GM19023 (cell line): ENCODE results near the gene TTC21A.
A peak's percentile ranks its signal among the peaks of the same experiment; 100 is the strongest.

Experiments
- ATAC-seq: cut with Tn5 transposase; IDR thresholded peaks from one replicate; pipeline ENCODE4 v1.9.1; 2021; ENCODE audit warnings: mild to moderate bottlenecking, moderate library complexity; ENCODE audit not compliant: unreplicated experiment

Gene TTC21A

DNA sequence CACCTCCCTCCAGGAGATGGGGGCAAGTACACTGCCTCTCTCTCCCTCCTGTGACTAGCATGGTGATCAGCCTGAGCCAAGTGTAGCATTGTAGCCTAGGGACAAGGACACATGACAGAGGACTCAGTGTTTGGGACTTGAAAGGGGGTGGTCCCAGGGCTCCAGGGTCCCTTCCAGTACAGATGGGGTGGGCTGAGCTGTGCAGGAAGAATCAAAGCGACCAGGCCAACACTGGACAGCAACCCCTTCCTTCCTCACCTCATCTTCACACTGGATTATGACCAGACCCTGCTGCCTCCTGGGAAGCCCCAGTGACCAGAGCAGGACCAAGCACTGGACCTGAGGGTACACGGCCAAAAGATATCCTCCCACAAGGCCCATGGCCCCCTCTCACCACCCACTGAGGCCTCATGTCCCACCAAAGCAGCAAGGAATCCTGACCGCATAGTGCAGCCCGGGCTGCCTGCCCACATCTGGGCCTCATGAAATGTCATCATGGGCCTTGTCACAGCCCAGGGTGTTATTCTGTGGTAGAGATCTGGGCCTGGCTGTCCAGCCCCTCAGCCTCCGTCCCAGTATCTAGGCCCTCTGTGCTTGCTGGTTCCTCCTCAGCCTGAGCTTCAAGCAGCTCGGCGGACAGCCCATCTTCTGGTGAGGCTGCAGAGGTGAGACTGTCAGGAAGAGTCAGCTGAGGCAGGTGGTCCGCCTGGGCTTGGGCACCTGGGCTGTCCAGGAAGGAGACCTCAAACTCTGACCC lies 9.6 kb upstream of the TTC21A start:
- no peak for ATAC-seq

DNA sequence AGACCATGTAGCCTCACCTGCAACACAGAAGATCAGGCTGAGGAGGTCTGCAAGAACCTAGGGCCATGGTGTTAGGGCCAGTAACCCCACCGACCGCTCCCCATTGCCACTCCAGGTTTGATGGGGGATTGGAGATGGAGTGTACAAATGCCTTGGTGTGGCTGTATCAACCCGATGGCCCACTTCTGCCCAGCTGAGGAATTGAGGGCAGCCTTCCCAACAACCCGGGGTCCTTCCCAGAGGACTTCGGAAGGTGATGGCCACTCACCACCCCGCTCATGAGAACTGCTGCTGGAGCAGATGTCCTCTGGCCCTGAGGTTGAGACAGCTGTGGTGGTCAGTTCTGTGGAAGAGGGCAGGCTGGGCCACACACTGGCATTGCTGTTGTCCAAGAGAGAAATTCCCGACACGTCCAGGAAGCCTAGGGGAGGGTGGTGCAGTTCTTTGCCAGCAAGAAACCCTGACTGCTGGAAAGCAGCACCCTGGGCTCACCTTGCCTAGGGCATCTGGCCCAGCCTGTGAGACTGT lies 8.9 kb upstream of the TTC21A start:
- ATAC-seq, result no peak

DNA sequence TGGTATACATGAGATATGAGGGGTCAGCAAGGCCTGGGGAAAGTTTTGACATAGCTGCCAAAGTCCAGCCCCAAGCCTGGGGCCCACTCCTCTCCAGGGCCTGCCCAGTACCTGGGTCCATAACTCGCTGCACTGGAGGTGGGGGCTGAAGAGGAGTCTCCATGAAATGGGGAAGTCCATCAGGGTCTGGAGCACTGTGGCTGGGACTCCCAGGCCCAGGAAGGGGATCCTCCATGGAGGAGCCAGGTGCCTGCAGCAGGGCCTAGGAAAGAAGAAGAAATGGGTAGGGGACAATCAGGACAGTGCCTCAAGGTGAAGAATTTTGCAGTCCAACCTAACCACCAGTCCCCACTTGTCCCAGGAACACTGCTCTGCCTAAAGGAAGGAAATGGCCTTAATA lies 8.2 kb upstream of the TTC21A start:
- ATAC-seq, result no peak

DNA sequence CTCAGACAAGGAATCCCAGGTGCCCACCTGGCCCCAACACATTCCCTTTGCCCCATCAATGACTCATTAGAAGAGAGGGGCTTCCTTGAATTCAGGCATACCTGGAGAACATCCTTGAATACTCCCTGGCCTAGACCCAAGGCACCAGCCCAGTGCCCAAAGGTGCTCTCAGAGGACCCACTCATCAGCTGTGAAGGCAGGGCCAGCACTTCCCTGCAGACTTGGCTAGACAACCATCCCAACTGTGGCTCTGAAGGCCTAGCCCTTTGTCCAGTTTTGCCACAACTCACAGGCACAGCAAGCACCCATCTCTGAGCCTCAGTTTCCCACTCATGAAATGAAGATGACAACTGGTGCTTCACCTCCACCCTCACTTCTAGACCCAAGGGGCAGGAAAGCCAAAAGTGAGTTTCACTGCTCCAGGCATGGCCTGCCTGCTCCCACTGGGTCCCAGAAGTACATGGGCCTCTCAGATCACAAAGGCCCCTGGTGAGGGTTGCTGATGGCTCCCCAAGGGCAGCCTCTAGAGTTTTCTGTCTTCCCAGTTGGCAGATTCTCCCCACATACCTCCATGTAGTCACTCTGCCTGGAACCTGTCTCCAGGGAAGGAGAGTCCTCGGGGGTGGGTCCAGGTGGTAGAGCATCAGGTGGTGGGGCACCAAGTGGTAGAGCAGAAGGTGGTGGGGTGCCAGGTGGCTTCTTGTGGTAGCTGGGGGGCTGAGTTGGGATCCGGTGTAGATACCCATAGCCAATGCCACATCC lies 7.6 kb upstream of the TTC21A start:
- no peak for ATAC-seq

DNA sequence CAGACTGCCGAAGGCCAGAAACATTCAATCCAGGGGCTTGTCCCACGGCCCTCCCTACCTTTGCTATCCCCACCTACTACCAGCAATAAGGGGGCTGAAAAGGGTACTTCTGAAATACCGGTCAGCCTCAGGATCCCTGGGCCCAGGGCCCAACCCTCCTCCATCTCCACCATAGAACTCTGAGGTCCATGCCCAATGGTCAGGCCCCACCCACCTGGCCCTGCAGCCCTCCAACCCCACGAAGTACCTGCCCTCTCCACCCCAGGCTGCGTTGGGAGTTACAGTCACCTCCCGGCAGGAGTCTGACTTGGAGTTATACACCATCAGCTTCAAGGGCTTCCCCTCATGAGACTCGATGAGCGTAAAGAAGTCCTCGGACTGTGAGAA lies 7.0 kb upstream of the TTC21A start:
- ATAC-seq, result no peak

DNA sequence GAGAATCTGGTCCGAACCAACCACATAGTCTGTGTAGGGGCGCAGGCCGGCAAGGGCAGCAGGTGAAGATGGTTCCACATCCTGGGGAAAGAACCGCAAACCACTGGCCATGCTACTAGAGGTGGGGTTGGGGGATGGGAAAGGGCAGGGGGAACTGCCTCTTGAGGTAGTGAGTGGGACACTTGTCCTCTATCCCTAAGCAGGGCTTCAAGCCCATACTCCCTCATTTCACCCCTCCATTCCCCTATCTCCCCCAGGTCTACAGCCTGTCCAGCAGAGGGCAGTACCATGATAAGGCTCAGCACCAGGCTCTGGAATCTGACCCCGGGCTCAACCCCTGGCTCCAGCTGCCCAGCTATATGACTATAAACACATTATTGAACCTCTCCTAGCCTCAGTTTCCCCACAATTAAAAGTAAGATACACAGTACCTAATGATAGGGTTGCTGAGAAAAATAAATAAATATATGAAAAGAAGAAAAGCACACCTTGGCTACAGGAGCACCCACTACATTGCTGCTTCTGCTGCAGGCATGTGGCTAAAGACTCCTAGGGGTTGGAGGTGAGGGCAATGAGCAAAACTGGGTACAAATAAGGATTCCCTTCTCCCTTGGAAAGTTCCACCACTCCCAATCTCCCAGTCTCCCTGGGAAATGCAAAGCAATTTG lies 6.3 kb upstream of the TTC21A start:
- ATAC-seq, result peak; percentile 51

DNA sequence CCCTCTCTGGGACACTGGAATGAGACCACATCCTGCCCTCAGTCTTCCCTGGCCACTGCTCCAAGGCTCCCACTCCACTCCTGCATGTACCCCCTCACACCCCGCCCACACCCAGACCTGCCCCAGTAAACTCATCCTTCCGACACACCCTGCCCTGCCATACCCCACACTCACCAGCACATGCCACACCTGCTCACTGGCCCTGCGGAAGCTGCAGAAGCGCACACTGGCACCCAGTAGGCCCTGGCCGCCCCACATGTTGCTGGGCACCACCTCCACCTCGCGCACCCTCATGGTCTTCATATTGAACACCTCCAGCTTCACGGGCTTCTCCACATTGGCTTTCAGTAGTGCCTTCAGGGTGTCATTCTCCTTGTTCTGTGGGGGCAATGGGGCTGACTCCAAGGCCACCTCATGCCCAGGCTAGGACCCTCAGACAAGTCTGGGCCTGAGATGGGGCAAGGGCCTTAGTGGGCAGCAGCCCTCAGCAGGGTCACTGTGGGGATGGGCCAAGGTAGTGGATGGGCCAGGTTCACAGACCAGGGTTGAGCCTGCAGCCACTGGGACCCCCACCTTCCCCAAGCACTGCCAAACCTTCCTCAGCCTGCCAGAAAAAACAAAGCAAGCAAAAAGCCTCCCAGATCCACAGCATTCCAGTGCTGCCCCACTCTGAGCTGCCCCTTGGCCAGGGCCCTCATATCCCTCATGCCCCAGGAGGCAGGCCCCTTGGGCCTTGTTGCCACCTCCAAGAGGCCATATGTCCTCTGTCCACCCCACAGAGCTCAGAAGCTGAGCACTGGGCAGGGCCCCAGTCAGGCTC lies 4.8 kb upstream of the TTC21A start:
- no peak for ATAC-seq

DNA sequence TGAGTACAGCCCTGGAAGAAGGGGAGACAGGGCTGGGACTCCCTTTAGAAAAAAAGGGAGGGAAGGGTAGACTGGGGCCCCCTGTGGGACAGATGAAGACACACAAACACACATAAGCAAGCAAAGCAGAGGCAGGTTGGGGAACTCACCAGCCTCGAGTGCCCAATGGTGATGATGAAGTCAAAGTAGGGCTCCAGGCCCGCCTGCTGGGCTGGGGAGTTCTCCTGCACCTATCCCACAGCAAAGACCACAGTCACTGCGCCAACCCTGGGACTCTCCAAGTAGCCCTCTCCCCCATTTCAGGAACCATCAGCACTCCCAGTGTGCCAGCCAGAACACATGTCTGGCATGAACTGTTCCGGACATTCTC lies 4.2 kb upstream of the TTC21A start:
- no peak for ATAC-seq

DNA sequence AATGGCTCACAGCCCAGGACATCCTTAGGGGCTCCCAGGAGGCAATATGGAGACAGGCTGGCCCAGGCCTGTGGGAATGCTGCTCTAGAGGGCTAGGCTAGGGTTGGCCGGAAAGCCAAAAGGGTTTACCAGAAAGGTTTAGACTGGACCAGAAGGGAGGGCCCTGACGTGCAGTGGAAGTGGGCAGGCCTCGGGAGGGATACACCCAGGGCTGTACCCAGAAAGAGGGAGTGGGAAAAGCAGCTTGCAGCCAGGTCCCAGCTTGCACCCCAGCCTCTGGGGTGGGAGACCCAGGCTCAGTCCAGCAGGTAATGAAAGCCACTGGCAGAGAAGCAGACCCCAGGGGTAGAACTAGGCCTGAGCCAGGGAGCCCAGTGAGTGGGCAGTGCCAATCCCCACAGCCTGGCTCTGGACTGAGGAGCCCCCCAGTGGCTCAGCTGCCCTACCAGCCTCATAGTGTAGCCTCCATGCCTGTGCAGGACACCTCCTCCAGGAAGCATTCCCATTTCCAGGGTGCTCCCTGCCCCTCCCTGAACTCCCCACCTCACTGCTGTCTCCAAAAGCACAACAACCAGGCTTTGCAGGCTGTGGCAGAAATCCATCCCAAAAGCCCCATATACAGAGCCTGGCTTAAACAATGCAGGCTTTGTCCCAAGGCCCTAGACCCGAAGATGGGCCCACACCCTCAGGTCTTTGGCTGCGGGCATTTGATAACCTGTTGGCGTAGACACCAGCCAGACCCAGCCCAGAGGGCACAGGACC lies 3.5 kb upstream of the TTC21A start:
- no peak for ATAC-seq

DNA sequence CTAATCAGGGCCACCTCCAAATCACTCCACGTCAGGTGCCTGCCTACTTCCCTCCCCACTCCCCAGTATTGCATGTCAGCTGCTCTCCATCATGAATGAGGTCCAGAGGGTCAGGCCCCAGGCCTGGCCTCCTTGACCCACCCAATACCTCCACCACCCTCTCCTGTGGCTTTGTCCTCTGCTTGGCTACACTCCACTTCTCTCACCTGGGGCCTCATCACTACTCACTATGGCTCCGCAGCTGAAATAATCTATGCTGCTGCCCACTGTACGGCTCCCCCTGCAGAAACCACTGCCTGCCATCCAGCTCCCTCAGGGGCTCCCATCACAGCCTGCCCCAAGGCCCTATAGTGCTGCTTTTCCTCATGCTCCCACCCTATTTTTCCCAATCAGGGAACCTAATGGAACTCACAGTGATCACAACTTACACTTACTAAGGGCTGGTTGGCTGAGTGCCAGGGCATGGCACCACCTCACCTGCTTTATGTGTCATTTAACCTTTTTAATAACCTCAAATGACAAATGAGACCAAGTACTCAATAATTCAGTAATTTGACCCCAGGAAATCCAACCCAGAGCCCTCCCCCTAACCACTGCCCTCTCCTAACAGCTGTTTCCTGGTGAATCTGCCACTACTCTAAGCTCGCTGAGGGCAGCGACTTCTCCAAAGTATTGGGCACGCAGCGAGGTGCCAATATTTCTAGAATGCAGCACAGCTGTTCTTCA lies 2.4 kb upstream of the TTC21A start:
- ATAC-seq, result no peak

DNA sequence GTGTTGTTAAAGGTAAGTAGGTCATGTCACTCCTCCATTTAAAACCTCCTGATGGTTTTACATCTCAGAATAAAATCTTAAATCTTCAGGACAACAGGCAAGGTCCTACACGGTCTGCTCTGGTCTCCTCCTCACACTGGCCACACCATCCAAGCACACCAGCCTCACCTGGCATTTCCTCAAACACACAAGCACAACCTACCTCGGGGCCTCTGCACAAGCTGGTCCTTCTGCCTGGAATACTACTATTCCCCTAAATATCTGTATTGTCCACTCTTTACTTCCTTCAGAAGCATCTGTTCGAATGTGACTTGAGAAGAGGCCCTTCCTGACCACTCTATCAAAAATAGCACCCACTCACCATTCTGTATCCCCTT lies 1.8 kb upstream of the TTC21A start:
- no peak for ATAC-seq

DNA sequence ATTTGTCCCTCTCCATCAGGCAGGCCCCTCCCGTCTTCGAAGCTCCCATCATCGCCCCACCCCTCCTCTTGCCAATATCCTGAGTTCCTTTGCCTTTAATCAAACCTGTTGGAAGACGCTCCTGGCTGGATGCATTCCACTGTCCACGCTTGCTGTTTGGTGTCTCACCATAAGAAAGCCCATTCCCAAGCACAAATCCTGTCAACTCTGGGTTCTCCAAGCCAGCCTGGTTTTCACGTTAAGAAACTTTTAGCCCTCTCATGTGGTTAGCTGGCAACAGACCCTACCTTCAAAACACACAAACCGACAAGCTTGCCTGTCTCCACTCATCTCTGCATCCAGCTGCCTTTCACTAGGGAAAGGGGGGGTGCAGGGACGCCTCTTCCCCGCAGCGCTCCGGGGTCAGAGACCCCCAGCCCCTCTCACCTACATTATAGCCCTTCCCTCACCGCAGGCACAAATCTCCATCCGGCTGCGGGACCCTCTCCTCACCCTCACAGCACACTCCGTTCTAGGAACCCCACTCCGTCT lies 1.1 kb upstream of the TTC21A start:
- no peak for ATAC-seq

DNA sequence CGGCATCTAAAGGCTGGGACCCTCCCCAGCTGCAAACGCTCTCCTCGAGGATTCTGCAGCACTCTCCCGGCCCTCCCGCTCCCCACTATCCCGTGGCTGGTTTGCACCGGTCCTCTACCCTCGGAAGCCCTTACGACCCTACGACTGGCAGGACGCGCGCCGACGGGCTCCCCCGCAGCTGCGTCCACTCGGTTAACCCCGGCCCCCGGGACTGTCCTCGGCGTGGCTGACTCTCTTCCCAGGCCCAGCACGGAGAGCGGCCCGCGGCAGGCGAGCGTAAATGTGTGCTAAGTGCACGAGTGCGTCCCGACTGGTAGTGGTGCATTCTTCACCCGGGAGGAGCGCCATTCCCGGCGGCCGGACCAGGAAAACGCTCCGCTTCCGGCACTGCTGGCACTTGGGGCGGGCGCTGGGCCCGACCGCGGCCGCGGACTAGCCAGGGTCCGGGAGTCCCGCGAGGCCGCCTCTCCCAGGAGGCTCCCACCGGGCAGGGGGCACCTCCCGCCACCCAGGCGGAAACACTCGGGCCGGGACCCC lies 561 bp upstream of the TTC21A start:
- ATAC-seq, result peak; percentile 7

DNA sequence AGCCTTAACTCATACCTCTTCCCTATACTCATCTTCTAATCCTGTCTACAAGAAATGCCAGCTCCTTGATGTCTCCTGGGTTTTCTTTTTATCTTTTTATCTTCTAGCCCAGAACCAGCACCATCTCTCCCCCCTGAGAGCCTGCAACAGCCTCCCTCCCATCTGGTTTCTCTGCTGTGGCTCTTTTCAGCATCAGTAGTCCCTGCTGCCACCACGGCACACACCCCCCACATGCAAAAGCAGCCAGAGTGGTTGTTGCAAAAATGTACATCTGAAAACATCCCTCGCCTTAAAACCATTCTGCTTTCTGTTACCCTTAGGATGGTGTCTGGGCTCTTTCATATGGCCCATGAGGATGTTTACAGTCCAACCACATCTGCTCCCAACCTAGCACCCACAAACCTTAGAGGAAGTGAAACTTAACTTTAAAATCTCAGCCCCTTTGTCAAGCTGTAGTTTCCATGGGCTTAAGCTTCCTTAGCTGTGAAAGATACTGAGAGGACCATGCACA lies 775 bp downstream of the TTC21A start:
- peak; percentile 63 for ATAC-seq

DNA sequence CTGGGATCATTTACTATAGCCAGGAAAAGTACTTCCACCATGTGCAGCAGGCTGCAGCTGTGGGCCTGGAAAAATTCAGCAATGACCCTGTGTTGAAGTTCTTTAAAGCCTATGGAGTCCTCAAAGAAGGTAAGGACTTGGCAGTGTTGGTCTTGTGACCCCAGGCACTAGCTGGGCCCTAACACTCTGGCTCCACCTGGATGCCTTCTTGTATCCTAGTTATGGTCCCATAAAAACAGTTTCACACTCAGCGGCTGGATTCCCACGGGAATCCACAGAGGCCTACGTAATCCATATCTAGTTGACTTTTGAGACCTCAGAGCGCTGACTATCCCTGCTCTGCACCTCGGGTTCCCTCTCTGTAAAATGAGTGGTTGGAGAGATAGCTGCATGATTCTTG lies 1.6 kb downstream of the TTC21A start:
- no peak for ATAC-seq

DNA sequence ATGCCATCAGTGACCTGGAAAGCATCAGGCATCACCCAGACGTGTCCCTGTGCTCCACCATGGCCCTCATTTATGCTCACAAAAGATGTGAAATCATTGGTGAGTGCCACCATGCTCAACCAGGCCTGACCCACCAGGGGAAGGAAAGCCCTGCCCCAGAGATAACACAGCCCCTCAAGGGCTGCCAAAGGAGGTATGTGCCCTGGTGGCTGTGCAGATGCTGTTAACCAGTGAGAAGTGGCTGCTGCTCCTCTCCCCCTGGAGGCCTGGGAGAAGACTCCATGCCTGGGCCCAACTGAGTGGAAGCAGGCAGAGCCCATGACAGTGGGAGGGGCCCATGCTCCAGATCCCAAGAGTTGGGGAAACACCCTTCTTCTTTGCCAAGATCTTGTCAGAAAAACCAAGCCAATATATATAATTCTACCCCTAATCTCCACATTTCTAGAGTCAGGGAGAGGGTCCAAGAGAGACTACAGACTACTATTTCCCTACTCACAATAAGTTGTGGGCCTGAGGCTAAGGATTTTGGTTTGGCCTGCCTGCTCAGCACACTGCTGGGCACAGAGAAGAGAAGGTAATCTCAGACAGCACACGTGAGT lies 2.7 kb downstream of the TTC21A start:
- no peak for ATAC-seq

DNA sequence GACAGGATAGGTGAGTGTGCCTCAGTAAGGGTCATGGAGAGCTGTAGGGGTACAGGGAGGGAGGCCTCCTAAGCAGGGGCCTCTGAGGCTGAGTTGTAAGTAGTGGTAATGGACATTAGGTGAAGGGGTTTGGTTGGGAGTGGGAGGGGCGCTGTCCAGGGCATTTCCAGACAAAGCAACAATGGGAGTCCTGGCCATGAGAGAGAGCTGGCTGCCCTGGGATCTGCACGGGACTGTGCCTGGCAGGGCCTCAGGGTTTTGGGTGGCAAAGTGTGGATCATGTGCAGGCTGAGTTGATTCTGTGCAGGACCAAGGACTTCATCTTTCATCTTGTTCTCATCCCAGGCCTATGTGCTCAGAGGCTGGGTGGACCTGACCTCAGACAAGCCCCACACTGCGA lies 4.6 kb downstream of the TTC21A start:
- ATAC-seq, result no peak

DNA sequence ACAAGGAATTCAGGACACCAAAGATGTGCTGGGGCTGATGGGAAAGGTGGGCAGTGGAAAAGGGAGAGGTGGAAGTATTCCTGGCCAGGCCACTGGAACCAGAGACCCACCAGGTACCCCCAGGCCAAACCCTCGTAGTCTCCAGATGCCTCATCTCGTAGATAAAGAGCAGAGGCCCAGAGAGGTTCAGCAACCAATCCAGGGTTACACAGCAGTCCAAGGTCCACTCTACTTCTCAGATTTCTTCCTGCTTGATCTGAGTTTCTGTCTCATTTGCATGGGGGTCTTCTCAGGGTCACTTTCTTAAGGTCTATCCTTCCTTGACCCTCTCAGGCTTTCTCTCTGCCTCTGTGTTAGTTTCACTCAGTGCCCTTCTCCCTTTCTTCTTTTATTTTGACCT lies 5.1 kb downstream of the TTC21A start:
- ATAC-seq, result no peak

DNA sequence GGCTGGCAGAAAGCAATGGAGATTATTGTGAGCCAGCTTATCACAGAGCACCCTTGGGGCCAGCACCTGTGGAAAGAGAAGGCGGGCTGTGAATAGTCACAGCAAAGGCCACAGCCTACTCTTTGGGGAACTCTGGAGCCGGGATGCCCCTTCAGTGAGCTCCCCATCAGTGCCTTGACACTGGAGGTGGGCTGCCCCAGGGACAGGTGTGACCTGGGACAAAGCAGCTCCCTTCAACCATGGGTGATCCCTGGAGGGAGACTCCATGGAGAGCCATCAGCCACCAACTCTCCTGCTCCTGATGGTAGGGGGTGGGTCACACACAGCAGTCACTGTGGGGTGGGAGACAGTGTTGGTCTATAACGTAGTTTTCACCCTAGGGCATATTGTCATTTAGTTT lies 5.8 kb downstream of the TTC21A start:
- ATAC-seq, result no peak
